Globus pallidus (tissue), 1 donor: ENCODE measurements around the gene NR2E3.

Experiments
- DNase-seq: peaks from one replicate; pipeline ENCODE4 v3.0.0-alpha.2; 2015; ENCODE audit warnings: low spot score

Gene NR2E3

GRCh38 chr15:71810256-71811035, at the start of gene NR2E3:
Gene NR2E3, plus strand, starts transcription at chr15:71810554. Its CDS starts 190 bp downstream, at chr15:71810744.
- no peak for DNase-seq

DNA sequence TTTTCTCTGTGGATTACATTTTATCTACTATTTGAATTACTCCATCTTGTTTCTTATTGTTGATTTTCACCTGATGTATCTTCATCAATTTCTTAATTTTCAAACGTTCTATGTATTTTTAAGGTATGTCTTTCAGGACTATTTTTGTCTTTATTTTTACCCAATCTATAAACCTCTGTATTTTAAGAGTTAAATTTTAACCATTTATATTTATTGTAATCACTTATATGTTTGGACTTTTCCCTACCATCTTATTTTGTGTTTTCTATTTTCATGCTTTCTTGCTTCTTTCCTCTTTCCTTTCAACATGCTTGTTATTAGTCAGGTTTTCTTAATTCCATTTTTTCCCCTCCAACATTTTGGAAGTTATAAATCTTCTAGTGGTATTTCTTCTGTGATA, 49.5 kb upstream of the NR2E3 start:
- DNase-seq, result no peak

DNA sequence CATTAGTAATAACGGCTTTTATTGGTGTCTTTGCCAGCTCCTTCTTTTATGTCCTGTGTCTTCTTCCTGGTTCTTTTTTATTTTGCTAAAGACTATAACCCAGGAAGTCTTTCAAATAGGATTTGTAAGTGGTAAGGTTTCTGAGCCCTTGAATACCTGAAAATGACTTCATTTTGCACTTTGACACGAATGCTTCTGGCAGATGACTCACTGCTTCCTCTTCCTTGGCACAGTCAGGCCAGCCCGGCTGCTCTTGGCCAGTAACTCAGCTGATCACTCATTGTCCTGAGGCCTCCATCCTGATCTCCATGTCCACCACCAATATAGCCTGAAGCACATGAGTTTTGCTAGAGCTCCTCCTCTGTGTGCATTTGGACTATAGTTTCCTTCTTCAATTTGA, 48.7 kb upstream of the NR2E3 start:
- DNase-seq, result no peak

DNA sequence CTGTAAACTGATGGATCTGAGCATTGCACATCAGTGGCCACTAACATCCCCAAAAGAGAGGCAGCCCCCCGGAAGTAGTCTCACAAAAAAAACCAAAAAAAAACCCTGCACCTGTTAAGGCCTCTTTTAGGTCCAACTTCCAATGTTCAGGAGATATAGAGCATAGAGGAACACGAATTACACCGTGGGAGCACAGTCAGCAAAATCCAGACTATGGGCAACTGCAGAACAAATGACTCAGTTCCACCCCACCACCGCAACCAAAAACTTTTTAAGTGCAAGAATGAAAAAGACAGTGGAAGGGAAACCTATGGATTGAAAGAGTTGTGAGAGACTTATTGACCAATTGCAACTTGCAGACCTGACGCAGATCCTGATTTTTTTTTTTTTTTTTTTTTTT, 42.2 kb upstream of the NR2E3 start:
- no peak for DNase-seq

DNA sequence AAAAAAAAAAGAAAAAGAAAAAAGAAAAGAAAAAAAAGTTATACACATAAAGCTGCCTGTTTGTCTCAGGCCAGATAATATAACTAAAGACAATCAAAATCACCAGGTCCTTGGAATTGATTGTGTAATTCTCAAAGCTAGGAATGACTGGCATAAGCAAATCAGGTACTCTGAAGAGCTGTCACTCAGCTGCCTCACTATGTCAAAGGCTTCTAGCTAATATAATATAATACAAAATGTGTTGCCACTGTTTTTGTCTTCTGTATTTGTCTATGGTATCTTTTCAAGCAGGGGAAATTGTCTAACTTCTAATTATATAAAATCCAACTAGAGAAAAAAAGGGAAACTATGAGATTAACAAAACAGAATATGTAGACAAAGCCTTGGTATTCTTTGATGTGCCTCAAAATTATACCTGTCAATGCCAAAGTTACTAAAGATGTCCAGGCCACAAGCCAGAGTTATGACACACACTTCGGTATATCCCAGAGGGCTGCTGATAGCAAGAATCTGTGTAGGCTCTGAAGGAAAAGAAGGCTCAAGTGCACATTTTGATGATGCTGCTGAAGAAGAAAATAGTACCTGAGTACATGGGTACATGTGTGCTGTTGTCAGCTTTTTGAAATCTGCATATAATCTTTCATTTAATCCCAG, 37.0 kb upstream of the NR2E3 start:
- DNase-seq, result no peak

- no peak for DNase-seq
These were observed 34.5 kb upstream of the NR2E3 start for GRCh38 chr15:71775856-71776255.

- no peak for DNase-seq
These were observed 34.0 kb upstream of the NR2E3 start for GRCh38 chr15:71776304-71776703.

- no peak for DNase-seq
These were observed 33.0 kb upstream of the NR2E3 start for GRCh38 chr15:71777216-71777943.

- DNase-seq, result no peak
These were observed 31.1 kb upstream of the NR2E3 start for GRCh38 chr15:71779073-71779797.

GRCh38 chr15:71780115-71780976, 30.0 kb upstream of the NR2E3 start:
- peak; percentile 12 for DNase-seq

DNA sequence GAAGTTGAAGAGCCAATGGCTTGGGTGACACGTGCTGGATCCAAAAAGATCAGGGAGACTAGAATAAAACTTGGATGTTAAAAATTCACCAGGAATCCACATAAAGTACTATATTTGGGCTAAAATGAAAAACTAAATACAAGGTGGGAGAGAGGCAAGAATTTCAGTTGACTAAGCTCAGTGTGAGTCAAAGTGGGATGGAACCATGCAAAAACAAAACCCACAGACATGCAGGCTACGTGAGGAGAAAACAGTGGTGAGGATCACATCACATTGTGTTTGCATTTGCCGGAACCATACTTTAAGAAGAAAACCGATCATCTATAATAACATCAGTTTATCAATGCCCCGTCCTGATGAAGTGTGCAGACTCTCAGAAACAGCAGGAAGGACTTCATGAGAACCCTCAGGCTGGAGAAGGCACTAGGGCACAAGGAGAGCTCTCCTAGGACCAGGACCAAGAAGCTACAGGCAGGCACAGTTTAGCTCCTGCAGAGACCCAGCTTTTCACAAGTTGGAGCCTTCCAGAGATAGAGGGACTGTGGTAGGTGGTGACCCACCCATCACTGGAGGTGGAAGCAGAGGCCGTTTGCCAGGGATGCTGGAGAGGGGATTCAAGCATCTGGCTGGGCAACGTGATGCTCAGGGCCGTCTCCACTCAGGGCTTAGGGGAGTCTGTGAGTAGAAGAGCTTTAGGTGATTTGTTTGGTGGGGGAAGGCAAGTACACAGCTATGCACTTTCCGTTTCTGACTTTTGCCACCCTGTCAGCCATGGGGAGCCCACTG, 29.0 kb upstream of the NR2E3 start:
- DNase-seq, result no peak

DNA sequence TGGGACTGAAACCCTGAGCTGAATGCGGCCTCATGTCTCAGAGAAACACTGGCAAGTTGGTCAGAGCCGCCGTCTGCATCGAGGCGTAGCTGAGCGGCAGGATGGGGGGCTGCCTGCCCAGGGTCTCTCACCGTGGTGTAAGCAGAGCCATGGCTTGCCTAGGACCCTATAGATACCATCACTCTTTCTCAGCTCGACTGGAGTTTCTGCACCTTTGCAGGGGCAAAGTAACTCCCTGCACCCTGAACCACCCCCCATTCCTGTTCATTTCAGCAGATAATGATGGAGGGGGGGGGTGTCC, 28.4 kb upstream of the NR2E3 start:
- DNase-seq, result no peak

- no peak for DNase-seq
These were observed 27.8 kb upstream of the NR2E3 start for GRCh38 chr15:71782422-71783165.

DNA sequence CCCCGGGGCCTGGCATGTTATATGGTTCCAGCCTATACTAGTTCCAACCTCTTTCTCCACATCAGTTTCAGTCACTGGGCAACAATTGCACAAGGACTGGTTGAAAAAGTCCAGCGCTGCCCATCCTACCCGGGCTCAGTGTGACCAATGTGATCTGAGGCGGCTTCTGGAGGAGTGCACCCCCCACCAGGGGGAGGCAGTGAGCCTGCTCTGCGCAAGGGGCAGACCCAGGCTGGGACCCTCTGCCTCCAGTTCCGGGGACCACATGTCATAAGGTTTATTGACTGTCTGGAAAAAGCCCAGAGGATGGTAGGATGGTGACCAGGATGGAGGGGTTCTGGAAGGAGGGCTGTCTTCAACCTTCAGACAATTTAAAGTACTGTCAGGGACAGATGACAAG, 25.6 kb upstream of the NR2E3 start:
- no peak for DNase-seq

DNA sequence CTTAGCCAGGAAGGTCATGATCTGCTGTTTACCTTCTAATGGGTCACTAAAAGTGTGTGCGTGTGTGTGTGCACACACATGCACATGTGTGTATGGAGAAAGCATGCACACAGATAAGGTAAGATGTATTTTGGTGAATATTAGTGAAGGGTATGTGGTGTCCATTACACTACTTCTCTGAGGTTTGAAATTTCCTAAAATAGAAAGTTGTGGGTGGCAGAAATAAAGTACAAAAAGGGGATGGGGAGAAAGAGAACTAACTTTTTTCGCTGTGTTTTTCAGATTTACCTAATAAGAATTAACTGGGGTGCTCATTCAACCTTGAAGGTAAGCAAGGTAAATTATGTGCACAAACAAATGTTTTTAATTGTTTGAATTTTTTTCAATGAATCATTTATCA, 24.4 kb upstream of the NR2E3 start:
- no peak for DNase-seq

GRCh38 chr15:71786673-71787072, 23.7 kb upstream of the NR2E3 start:
- no peak for DNase-seq

GRCh38 chr15:71788646-71789579, 21.4 kb upstream of the NR2E3 start:
- no peak for DNase-seq

DNA sequence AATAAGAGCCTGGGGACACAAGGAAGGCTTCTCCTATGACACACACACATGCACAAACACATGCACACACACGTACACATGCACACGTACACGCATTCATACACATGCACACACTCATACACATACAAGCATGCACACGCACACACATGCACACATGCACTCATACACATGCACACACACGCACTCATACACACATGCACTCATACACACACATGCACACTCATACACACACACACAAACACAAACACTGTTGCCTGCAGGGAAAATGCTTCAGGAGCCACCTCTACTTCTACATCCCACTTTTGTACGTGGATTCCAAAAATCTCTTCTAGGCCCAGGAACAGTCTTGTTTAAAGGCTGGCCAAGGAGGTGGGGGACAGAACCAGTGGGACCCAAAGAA, 20.7 kb upstream of the NR2E3 start:
- no peak for DNase-seq

DNA sequence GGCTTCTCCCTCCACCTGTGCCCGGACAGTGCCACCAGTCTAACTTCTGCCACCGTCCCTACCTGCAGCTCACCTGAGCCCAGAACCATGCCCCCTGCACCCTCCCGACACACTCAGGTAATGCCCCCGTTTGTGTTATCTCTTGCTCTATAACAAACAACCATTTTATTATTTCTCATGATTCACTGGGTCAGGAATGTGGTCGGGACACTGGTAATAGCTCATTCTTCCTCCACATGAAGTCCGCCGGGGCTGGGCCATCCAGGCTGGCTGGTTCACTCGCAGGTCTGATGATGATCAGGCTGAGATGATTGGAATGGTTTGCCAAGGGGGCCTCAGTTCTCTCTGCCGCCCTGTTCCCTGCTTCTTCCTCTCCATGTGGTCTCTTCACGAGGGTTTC, 20.3 kb upstream of the NR2E3 start:
- no peak for DNase-seq
